Ishikawa (cell line): ENCODE measurements around the gene GNAS.

Source experiments
- CREB1 ChIP-seq: IDR thresholded peaks from 2 replicates; pipeline ENCODE4 v1.6.1; 2012; ENCODE audit warnings: low read depth
- EGR1 ChIP-seq: IDR thresholded peaks from 2 replicates; pipeline ENCODE4 v1.6.1; 2012
- FOXM1 ChIP-seq: IDR thresholded peaks from 2 replicates; pipeline ENCODE4 v1.6.1; 2012; ENCODE audit warnings: low read depth, borderline replicate concordance
- RAD21 ChIP-seq: IDR thresholded peaks from 2 replicates; pipeline ENCODE4 v1.6.1; 2012; ENCODE audit warnings: low read depth
- REST ChIP-seq: IDR thresholded peaks from 2 replicates; pipeline ENCODE4 v1.6.1; 2012; ENCODE audit warnings: low read depth, mild to moderate bottlenecking
- TAF1 ChIP-seq: IDR thresholded peaks from 2 replicates; pipeline ENCODE4 v1.6.1; 2012; ENCODE audit warnings: low read depth, mild to moderate bottlenecking
- YY1 ChIP-seq: IDR thresholded peaks from 2 replicates; pipeline ENCODE4 v1.6.1; 2012; ENCODE audit warnings: low read depth
- TF ChIP-seq, protein P1 (sequence below): IDR thresholded peaks from 2 replicates; pipeline ENCODE4 v1.6.1; 2012

DNA sequence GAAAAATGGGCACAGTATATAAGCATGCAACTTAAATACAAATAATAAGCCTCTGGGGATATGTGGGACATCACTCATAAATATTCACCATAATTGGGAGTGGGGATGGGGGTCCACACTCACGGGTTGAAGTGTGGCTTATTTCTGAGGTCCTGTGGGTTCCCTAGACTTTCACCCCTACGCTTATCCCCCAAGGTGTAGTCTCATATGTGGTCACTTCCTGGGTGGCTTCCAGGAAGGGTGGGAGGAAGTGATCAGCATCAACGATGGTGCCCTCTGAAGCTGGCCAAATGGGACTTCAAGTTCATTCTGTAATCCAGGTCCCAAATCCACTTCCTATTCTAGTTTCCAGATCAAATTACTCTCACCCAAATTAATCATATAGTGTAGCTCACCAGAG lies 59.5 kb downstream of the GNAS start:
- TF ChIP-seq REST (no peak), TAF1 (no peak), CREB1 (no peak), FOXM1 (no peak), RAD21 (no peak), YY1 (no peak), EGR1 (no peak)
- TF ChIP-seq, protein P1, sequence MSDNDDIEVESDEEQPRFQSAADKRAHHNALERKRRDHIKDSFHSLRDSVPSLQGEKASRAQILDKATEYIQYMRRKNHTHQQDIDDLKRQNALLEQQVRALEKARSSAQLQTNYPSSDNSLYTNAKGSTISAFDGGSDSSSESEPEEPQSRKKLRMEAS: no peak
